PFSK-1 (cell line): Measurements from ENCODE around the gene SLC35G1.

Experiments used
- FOXP2 ChIP-seq: optimal IDR thresholded peaks from 2 replicates; pipeline ENCODE3; 2011; ENCODE audit warnings: borderline replicate concordance, control low read depth, inconsistent platforms; ENCODE audit not compliant: insufficient read depth; ENCODE audit errors: extremely low read length, extremely low read depth
- POLR2AphosphoS5 ChIP-seq: IDR thresholded peaks from 2 replicates; pipeline ENCODE4 v1.6.1; 2012; ENCODE audit warnings: low read depth, mild to moderate bottlenecking, control low read depth, low read length, moderate library complexity
- SIN3A ChIP-seq: IDR thresholded peaks from 2 replicates; pipeline ENCODE4 v1.6.1; 2012; ENCODE audit warnings: mild to moderate bottlenecking, low read length, moderate library complexity, borderline replicate concordance; ENCODE audit not compliant: insufficient read depth
- TAF1 ChIP-seq: IDR thresholded peaks from 2 replicates; pipeline ENCODE4 v1.6.1; 2012; ENCODE audit warnings: low read length, control low read depth, borderline replicate concordance; ENCODE audit not compliant: insufficient read depth
- TF ChIP-seq, protein P1 (sequence below), 2 experiments: IDR thresholded peaks; 2 replicates each; pipeline versions ENCODE4 v1.6.1 to v1.8.0; 2011 to 2012; ENCODE audit warnings: low read depth in 2 of 2, low read length in 2 of 2, control low read depth in 1 of 2, inconsistent platforms in 1 of 2, mild to moderate bottlenecking in 1 of 2, moderate library complexity in 1 of 2; ENCODE audit not compliant: insufficient read depth in 1 of 2

The SLC35G1 gene

DNA sequence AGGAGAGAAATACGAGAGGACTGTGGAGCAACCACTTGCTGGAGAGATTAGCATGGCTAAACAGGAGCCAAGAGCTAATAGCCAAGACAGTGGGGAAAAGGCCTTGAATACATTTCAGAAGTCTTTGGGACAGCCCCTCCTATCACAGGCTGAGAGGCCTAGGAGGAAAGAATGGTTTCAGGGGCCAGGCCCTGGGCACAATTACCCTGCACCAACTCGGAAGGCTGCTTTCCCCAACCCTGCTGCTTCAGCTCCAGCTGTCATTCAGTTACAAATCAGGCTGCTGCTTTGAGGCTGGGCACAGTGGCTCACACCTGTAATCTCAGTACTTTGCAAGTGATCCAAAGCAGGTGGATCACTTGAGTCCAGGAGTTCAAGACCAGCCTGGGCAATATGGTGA, 32.0 kb upstream of the SLC35G1 start:
- TF ChIP-seq TAF1 (no peak), SIN3A (no peak), POLR2AphosphoS5 (no peak), FOXP2 (no peak)
- TF ChIP-seq, protein P1, sequence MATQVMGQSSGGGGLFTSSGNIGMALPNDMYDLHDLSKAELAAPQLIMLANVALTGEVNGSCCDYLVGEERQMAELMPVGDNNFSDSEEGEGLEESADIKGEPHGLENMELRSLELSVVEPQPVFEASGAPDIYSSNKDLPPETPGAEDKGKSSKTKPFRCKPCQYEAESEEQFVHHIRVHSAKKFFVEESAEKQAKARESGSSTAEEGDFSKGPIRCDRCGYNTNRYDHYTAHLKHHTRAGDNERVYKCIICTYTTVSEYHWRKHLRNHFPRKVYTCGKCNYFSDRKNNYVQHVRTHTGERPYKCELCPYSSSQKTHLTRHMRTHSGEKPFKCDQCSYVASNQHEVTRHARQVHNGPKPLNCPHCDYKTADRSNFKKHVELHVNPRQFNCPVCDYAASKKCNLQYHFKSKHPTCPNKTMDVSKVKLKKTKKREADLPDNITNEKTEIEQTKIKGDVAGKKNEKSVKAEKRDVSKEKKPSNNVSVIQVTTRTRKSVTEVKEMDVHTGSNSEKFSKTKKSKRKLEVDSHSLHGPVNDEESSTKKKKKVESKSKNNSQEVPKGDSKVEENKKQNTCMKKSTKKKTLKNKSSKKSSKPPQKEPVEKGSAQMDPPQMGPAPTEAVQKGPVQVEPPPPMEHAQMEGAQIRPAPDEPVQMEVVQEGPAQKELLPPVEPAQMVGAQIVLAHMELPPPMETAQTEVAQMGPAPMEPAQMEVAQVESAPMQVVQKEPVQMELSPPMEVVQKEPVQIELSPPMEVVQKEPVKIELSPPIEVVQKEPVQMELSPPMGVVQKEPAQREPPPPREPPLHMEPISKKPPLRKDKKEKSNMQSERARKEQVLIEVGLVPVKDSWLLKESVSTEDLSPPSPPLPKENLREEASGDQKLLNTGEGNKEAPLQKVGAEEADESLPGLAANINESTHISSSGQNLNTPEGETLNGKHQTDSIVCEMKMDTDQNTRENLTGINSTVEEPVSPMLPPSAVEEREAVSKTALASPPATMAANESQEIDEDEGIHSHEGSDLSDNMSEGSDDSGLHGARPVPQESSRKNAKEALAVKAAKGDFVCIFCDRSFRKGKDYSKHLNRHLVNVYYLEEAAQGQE (IDR thresholded peaks at IDR 0.05; ENCODE audit: insufficient read depth in 1 of 2, low read depth in 2 of 2, low read length in 2 of 2) = no peak

DNA sequence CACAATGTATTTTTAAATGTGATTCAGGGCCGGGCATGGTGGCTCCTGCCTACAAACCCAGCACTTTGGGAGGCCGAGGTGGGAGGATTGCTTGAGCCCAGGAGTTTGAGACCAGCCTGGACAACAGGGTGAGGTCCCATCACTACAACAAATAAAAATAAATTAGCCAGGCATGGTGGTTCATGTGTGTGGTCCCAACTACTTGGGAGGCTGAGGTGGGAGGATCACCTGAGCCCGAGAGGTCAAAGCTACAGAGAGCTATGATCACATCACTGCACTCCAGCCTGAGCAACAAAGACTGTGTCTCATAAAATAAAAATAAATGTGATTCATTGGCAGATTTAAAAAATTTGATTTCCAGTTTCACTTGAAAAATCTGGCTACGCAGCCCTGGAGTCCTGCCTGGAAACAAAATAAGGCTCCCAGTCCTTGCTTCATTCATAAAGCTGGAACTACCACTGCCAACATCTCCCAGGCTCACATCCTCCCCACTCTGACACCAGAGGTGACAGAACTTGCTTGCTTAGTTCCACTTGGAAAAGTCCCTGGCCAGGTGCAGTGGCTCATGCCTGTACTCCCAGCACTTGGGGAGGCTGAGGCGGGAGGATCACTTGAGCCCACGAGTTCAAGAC, 27.9 kb upstream of the SLC35G1 start:
- TF ChIP-seq, protein P1 (IDR thresholded peaks at IDR 0.05; ENCODE audit: insufficient read depth in 1 of 2, low read depth in 2 of 2, low read length in 2 of 2) = no peak
- TF ChIP-seq FOXP2 (no peak), TAF1 (no peak), SIN3A (no peak), POLR2AphosphoS5 (no peak)

DNA sequence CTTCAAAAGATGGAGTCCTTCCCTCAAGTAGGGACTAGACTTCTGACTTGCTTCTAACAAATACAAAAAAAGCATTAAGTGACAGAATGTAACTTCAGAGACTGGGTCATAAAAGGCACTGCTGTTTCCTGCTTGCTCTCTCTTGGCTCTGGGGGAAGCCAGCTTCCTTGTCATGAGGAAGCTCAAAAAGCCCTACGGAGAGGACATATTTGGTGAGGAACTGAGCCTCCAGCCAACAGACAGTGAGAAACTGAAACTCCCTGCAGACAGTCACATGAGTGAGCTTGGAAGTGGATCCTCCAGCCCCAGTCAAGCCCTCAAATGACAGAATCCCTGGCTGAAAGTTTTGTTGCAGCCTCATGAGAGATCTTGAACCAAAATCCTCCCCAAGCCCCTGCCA, 26.3 kb upstream of the SLC35G1 start:
- no peak for TF ChIP-seq FOXP2
- TF ChIP-seq SIN3A = no peak
- no peak for TF ChIP-seq TAF1
- TF ChIP-seq, protein P1 (IDR thresholded peaks at IDR 0.05; ENCODE audit: insufficient read depth in 1 of 2, low read depth in 2 of 2, low read length in 2 of 2) = no peak
- TF ChIP-seq POLR2AphosphoS5 = no peak

DNA sequence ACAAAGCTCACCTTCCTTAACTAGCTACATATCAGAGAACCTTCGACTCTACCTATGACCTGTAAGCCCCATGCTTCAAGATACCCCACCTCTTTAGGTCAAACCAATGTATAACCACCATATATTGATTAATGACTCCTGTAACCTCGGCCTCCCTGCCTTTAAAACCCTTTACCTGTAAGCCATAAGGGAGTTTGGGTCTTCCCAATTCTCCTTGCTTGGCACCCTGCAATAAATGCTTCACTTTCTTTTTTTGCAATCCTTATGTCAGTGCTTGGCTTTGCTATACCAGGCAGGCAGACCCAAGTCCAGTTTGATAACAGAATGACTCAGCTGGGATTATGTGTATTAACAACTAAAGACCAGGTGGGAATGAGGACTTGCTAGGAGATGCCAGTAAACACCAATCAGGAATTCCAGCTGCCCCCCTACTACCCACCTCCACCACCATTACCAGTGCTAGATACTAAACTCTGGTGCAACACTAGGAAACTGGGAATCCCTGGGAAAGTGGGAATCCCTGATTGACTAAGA, 22.0 kb upstream of the SLC35G1 start:
- TF ChIP-seq POLR2AphosphoS5 (no peak), SIN3A (no peak), FOXP2 (no peak), TAF1 (no peak)
- TF ChIP-seq, protein P1 (IDR thresholded peaks at IDR 0.05; ENCODE audit: insufficient read depth in 1 of 2, low read depth in 2 of 2, low read length in 2 of 2) = no peak
